IMR-90 (cell line): ENCODE results near the gene PTCD2. TPM values are rescaled to one million over a fixed set of nuclear protein-coding genes. Genes with fewer than 3 reads are reported as not detected.

ENCODE experiments used
- ATAC-seq: fragments of 200-7000 bp; cut with Tn5 transposase; 2 replicates; pipeline ENCODE4 v1.9.1; 2020; ENCODE audit warnings: low read depth, mild to moderate bottlenecking, moderate library complexity
- BruUV-seq: library from RNA; stranded (reverse); fragments of 400-500 nt; replicated peaks from 2 replicates; lab custom pipeline; 2021; lab: Mats Ljungman, UMichigan
- CTCF ChIA-PET: fragments of 300-600 bp; formaldehyde crosslinking; extraction: SDS; loops from one replicate; lab custom pipeline; 2021; ENCODE audit warnings: antibody characterized with exemption; lab: Yijun Ruan, JAX
- POLR2A ChIA-PET: fragments of 300-600 bp; sonication (Branson Sonifier 250); formaldehyde crosslinking; loops from one replicate; lab custom pipeline; 2022; ENCODE audit warnings: antibody characterized with exemption; ENCODE audit not compliant: unreplicated experiment; lab: Charles Lee
- DNase-seq: peaks from one replicate; pipeline ENCODE4 v3.0.0; 2013
- H2AFZ ChIP-seq: replicated peaks from 2 replicates; pipeline ENCODE3; 2013; ENCODE audit warnings: low read length, mild to moderate bottlenecking; ENCODE audit not compliant: poor library complexity
- H2AK5ac ChIP-seq: 2 replicates; pipeline ENCODE4 v1.6.1; 2013; ENCODE audit warnings: low read depth, low read length, inconsistent platforms
- H2AK9ac ChIP-seq: replicated peaks from 2 replicates; pipeline ENCODE3; 2013; ENCODE audit warnings: mild to moderate bottlenecking, low read depth, low read length, moderate library complexity; ENCODE audit not compliant: poor library complexity
- H2BK120ac ChIP-seq: 2 replicates; pipeline ENCODE4 v1.6.1; 2013; ENCODE audit warnings: low read depth, low read length, inconsistent platforms
- H2BK15ac ChIP-seq: 3 replicates; pipeline ENCODE4 v1.6.1; 2013; ENCODE audit warnings: low read depth, low read length, inconsistent platforms
- H2BK20ac ChIP-seq: 2 replicates; pipeline ENCODE4 v1.6.1; 2013; ENCODE audit warnings: low read depth, mild to moderate bottlenecking, inconsistent platforms, low read length, moderate library complexity
- H2BK5ac ChIP-seq: 2 replicates; pipeline ENCODE4 v1.6.1; 2013; ENCODE audit warnings: mild to moderate bottlenecking, low read depth, low read length, inconsistent platforms; ENCODE audit not compliant: poor library complexity, severe bottlenecking
- H3K14ac ChIP-seq: replicated peaks from 2 replicates; pipeline ENCODE4 v1.6.1; 2013; ENCODE audit warnings: low read depth, low read length, inconsistent platforms
- H3K18ac ChIP-seq: 2 replicates; pipeline ENCODE4 v1.6.1; 2013; ENCODE audit warnings: low read depth, low read length, control low read depth
- H3K23ac ChIP-seq: 2 replicates; pipeline ENCODE4 v1.6.1; 2013; ENCODE audit warnings: low read depth, low read length, inconsistent platforms
- H3K27ac ChIP-seq: 2 replicates; pipeline ENCODE4 v1.5.1; 2013; ENCODE audit warnings: mild to moderate bottlenecking, control low read depth, low read length; ENCODE audit not compliant: insufficient read depth
- H3K27me3 ChIP-seq: 2 replicates; pipeline ENCODE4 v1.6.1; 2013; ENCODE audit warnings: low read length; ENCODE audit not compliant: control insufficient read depth, insufficient read depth
- H3K36me3 ChIP-seq: 2 replicates; pipeline ENCODE4 v1.6.1; 2013; ENCODE audit warnings: low read length, mixed read lengths; ENCODE audit not compliant: control insufficient read depth, insufficient read depth
- H3K4ac ChIP-seq: 2 replicates; pipeline ENCODE4 v1.6.1; 2013; ENCODE audit warnings: low read depth, low read length, inconsistent platforms
- H3K4me1 ChIP-seq: 2 replicates; pipeline ENCODE4 v1.6.1; 2013; ENCODE audit warnings: low read length, mixed read lengths; ENCODE audit not compliant: control insufficient read depth, insufficient read depth
- H3K4me2 ChIP-seq: 2 replicates; pipeline ENCODE4 v1.6.1; 2013; ENCODE audit warnings: low read depth, mild to moderate bottlenecking, control low read depth, low read length, moderate library complexity
- H3K4me3 ChIP-seq: 2 replicates; pipeline ENCODE4 v1.5.1; 2013; ENCODE audit warnings: low read depth, mild to moderate bottlenecking, control low read depth, low read length, moderate library complexity; ENCODE audit not compliant: insufficient read depth
- H3K56ac ChIP-seq: 2 replicates; pipeline ENCODE4 v1.6.1; 2013; ENCODE audit warnings: low read length, inconsistent platforms; ENCODE audit not compliant: insufficient read depth; ENCODE audit errors: extremely low read depth
- H3K79me1 ChIP-seq, 2 experiments: 2 replicates each; pipeline ENCODE4 v1.6.1; 2013; ENCODE audit warnings: low read length in 2 of 2, inconsistent platforms in 1 of 2, low read depth in 1 of 2
- H3K9ac ChIP-seq: 2 replicates; pipeline ENCODE4 v1.6.1; 2013; ENCODE audit warnings: low read depth, low read length, control low read depth
- H3K9me1 ChIP-seq: 2 replicates; pipeline ENCODE4 v1.6.1; 2013; ENCODE audit warnings: low read length, inconsistent platforms; ENCODE audit not compliant: insufficient read depth
- H3K9me3 ChIP-seq: 2 replicates; pipeline ENCODE4 v1.6.1; 2013; ENCODE audit warnings: low read length; ENCODE audit not compliant: control insufficient read depth, insufficient read depth
- H4K20me1 ChIP-seq: 2 replicates; pipeline ENCODE4 v1.6.1; 2013; ENCODE audit warnings: low read length, inconsistent platforms; ENCODE audit not compliant: insufficient read depth
- H4K5ac ChIP-seq: 2 replicates; pipeline ENCODE4 v1.6.1; 2013; ENCODE audit warnings: mild to moderate bottlenecking, low read depth, low read length, control low read depth
- H4K8ac ChIP-seq, 2 experiments: 2 replicates each; pipeline ENCODE4 v1.6.1; 2013; ENCODE audit warnings: low read depth in 2 of 2, low read length in 2 of 2, control low read depth in 1 of 2, inconsistent platforms in 1 of 2
- H4K91ac ChIP-seq: 2 replicates; pipeline ENCODE4 v1.6.1; 2013; ENCODE audit warnings: low read depth, low read length, inconsistent platforms; ENCODE audit not compliant: insufficient read depth
- BHLHE40 ChIP-seq: fragments of 150-350 bp; IDR thresholded peaks from 2 replicates; pipeline ENCODE4 v1.6.1; 2016; ENCODE audit warnings: mild to moderate bottlenecking, low read depth, low read length
- CEBPB ChIP-seq: IDR thresholded peaks from 2 replicates; pipeline ENCODE4 v1.6.1; 2012; ENCODE audit warnings: low read depth, low read length, improper control_type of control experiment
- CHD1 ChIP-seq: IDR thresholded peaks from 2 replicates; pipeline ENCODE4 v1.6.1; 2012; ENCODE audit warnings: low read depth, low read length, improper control_type of control experiment
- CTCF ChIP-seq: conservative IDR thresholded peaks from 2 replicates; pipeline ENCODE4 v1.5.1; 2012; ENCODE audit warnings: mild to moderate bottlenecking, low read depth, low read length, improper control_type of control experiment
- ELK1 ChIP-seq: fragments of 150-350 bp; IDR thresholded peaks from 2 replicates; pipeline ENCODE4 v1.6.1; 2016; ENCODE audit warnings: low read depth, mild to moderate bottlenecking, low read length, moderate library complexity, borderline replicate concordance
- FOS ChIP-seq: fragments of 150-350 bp; IDR thresholded peaks from 2 replicates; pipeline ENCODE4 v1.6.1; 2016; ENCODE audit warnings: low read depth, low read length
- MAFK ChIP-seq: IDR thresholded peaks from 2 replicates; pipeline ENCODE4 v1.6.1; 2012; ENCODE audit warnings: low read depth, low read length, improper control_type of control experiment
- MAZ ChIP-seq: IDR thresholded peaks from 2 replicates; pipeline ENCODE4 v1.6.1; 2012; ENCODE audit warnings: low read depth, mild to moderate bottlenecking, low read length, improper control_type of control experiment, moderate library complexity, borderline replicate concordance
- MXI1 ChIP-seq: IDR thresholded peaks from 2 replicates; pipeline ENCODE4 v1.6.1; 2012; ENCODE audit warnings: low read depth, mild to moderate bottlenecking, low read length, moderate library complexity, borderline replicate concordance
- NFE2L2 ChIP-seq: fragments of 150-350 bp; IDR thresholded peaks from 2 replicates; pipeline ENCODE4 v1.6.1; 2016; ENCODE audit warnings: low read depth, mild to moderate bottlenecking, low read length
- RAD21 ChIP-seq: IDR thresholded peaks from 2 replicates; pipeline ENCODE4 v1.6.1; 2012; ENCODE audit warnings: low read length, improper control_type of control experiment
- RCOR1 ChIP-seq: IDR thresholded peaks from 2 replicates; pipeline ENCODE4 v1.6.1; 2012; ENCODE audit warnings: mild to moderate bottlenecking, low read length, improper control_type of control experiment; ENCODE audit not compliant: insufficient replicate concordance
- RFX5 ChIP-seq: IDR thresholded peaks from 2 replicates; pipeline ENCODE4 v1.8.0; 2012; ENCODE audit warnings: low read depth, mild to moderate bottlenecking, low read length, moderate library complexity
- WGBS, 2 experiments: methylation state at CpG; one replicate each; pipeline versions ENCODE4 v1.1.5 to v1.1.7; 2013; ENCODE audit warnings: missing lambda C conversion rate in 2 of 2; ENCODE audit not compliant: insufficient read length in 1 of 2; ENCODE audit errors: extremely low coverage in 2 of 2; 5-methylcytosine and 5-hydroxymethylcytosine counted together
- dilution Hi-C: fragments of 300-500 bp; cut with HindIII; formaldehyde crosslinking; loops from one replicate; pipeline ENCODE4 v1.14.3; 2018; ENCODE audit warnings: low sequenced_read_pairs; ENCODE audit not compliant: unreplicated experiment
- in situ Hi-C: fragments of 300-500 bp; cut with MboI; formaldehyde crosslinking; loops from 3 replicates; pipeline ENCODE4 v1.14.3; 2019; ENCODE audit warnings: low sequenced_read_pairs, inconsistent platforms, mixed read lengths
- intact Hi-C: fragments of 100-400 bp; cut with micrococcal nuclease; formaldehyde crosslinking; loops from 2 replicates; pipeline ENCODE4 v1.10.0; 2022
- polyA plus RNA-seq, 3 experiments: library from polyadenylated mRNA; depleted of rRNA; stranded (reverse); fragments of >200 nt; gene quantifications; 2 replicates each; pipeline ENCODE4 v1.2.3, GENCODE V29; 2012; ENCODE audit warnings: low replicate concordance in 1 of 3
- total RNA-seq: library from RNA; depleted of rRNA; stranded (reverse); fragments of >200 nt; gene quantifications from 2 replicates; pipeline ENCODE4 v1.2.3, GENCODE V29; 2012

Gene PTCD2
- total and polyA plus RNA-seq, 2 of the 4 experiments (the other 2 are of a cell fraction): 6.5 to 9.9 TPM

- no TSS peak for BruUV-seq
- TF ChIP-seq BHLHE40 (peak; percentile 39), RFX5 (no peak), ELK1 (no peak), RAD21 (peak; percentile 90), CHD1 (no peak; the same call in 1 of the 2 replicates), CEBPB (no peak), FOS (no peak), MXI1 (peak; percentile 82), MAFK (no peak), RCOR1 (no peak), MAZ (peak; percentile 77; the same call in 1 of the 2 replicates), CTCF (peak; percentile 95), NFE2L2 (no peak)
Measured at GRCh38 chr5:72307968-72308852, 12.0 kb upstream of the PTCD2 start.

More at GRCh38 chr5:72307968-72308852, 12.0 kb upstream of the PTCD2 start:
- Histone ChIP-seq H2BK120ac (0 out of 2 replicates have a peak overlapping the region, but pooled peaks have one; percentile 17), H3K9me1 (no peaks in the 10 kb centered on the region), H3K4ac (peak overlapping the region; percentile 56), H3K27ac (peak overlapping the region; percentile 58), H2BK5ac (peak overlapping the region; percentile 11), H3K4me1 (no peaks in the 10 kb centered on the region; the same call in 1 of the 2 replicates), H2AK9ac (peak overlapping the region; percentile 21), H2BK15ac (no peak overlapping the region), H3K27me3 (no peaks in the 10 kb centered on the region), H2AFZ (peak overlapping the region; percentile 86), H2AK5ac (peak overlapping the region; percentile 3; the same call in 1 of the 2 replicates), H2BK20ac (no peak overlapping the region), H3K9me3 (no peaks in the 10 kb centered on the region), H4K8ac (peak overlapping the region; percentile 27 to 65), H3K79me1 (peaks cover 21 to 27% of the 10 kb centered on the region in 2 experiments), H3K18ac (no peak overlapping the region), H3K56ac (peak overlapping the region; percentile 86), H4K5ac (peak overlapping the region; percentile 2; the same call in 1 of the 2 replicates), H3K36me3 (peaks cover 6% of the 10 kb centered on the region; the same call in 1 of the 2 replicates), H3K23ac (peak overlapping the region; percentile 41; the same call in 1 of the 2 replicates), H4K20me1 (no peaks in the 10 kb centered on the region), H3K4me3 (peak overlapping the region; percentile 58), H4K91ac (peak overlapping the region; percentile 35; the same call in 1 of the 2 replicates), H3K4me2 (peak overlapping the region; percentile 21), H3K9ac (peak overlapping the region; percentile 52), H3K14ac (peak overlapping the region; percentile 74)
- ATAC-seq (peak; percentile 99), DNase-seq (peak; percentile 97)
- WGBS, 2 experiments: 2% methylated on average over 45 of the region's 76 CpGs; no CpG with 5 or more reads in 1 of the 2 experiments
- in situ Hi-C loops (loop anchor here (5.0 to 25.0 kb wide), 2 partner anchors 526 to 721 kb away; partner anchors contain the start of gene MCCC2), intact Hi-C loops (loop anchor here (1.0 to 10.0 kb wide), 7 partner anchors 61 to 721 kb away; partner anchors contain the start of gene MCCC2), dilution Hi-C loops (no loop called here)
- ChIA-PET POLR2A (interaction anchor here (0.5 to 1.0 kb wide), 4 partner anchors 12 to 528 kb away, joined by 3 to 5 read pairs (median 4); partner anchors contain the start of genes MRPS27 and PTCD2), CTCF (interaction anchor here (0.5 to 1.3 kb wide), 6 partner anchors 8 to 526 kb away, joined by 3 to 4 read pairs (median 3); no protein-coding TSS in a partner anchor)
